HG02623 (cell line): ENCODE results near the gene ACMSD.
"Not testable (repeated sequence)": the region's sequence is repeated elsewhere in the genome, so short reads cannot be mapped to it uniquely, and the experiment has no call there.

Experiments
- ATAC-seq: cut with Tn5 transposase; IDR thresholded peaks from one replicate; pipeline ENCODE4 v1.9.1; 2021; ENCODE audit warnings: moderate library complexity; ENCODE audit not compliant: unreplicated experiment

Gene ACMSD

DNA sequence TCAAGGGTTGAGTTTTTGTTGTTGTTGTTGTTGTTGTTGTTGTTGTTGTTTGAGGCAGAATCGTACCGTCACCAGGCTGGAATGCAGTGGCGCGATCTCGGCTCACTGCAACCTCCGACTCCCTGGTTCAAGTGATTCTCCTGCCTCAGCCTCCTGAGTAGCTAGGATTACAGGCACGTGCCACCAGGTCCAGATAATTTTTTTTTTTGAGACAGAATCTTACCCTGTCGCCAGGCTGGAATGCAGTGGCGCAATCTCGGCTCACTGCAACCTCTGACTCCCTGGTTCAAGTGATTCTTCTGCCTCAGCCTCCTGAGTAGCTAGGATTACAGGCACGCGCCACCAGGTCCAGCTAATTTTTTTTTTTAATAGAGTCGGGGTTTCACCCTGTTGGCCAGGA is 65.3 kb downstream of the ACMSD start:
- ATAC-seq = not testable (repeated sequence)

GRCh38 chr2:134905168-134905567 is 66.8 kb downstream of the ACMSD start:
- no peak for ATAC-seq

DNA sequence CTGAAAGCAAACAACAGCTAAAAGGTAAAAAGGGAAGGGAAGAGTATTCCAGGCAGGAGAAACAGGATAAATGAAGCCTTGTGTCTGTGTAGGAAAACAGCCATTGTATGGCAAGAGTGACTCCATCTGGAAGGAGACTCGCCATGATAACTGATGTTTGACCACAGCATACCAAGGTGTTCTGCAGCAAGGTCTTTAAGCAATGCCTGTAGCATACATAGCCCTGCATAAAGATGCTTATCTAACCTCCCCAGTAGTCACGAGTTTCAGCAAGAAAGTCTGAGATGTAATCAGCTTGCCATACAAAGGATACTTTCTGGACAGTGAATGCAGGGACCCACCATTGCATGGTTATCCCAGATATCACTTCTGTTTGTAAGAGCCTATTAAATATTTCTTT is 68.3 kb downstream of the ACMSD start:
- no peak for ATAC-seq

GRCh38 chr2:134907441-134908116 is 69.2 kb downstream of the ACMSD start:
- not testable (repeated sequence) for ATAC-seq

DNA sequence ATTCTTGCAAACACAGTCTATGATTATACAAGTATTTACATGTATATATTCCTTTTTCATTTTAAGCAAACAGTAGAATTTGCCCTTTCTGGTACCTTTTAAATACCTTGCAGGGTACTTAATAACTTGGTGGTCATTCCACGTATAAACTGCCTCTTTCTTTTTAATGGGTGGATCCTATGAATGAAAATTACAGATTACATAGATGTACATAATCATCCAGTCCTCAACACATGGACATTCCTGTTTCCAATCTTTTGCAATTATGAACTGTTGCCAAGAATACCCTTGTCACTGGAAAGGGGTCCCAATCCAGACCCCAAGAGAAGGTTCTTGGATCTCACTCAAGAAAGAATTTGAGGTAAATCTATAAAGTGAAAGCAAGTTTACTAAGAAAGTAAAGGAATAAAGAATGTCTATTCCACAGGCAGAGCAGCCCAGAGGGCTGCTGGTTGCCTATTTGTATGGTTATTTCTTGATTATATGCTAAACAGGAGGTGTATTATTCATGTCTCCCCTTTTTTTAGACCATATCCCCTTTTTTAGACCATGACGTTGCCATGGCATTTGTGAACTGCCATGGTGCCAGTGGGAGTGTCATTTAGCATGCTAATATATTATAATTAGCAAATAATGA is 72.5 kb downstream of the ACMSD start:
- no peak for ATAC-seq

DNA sequence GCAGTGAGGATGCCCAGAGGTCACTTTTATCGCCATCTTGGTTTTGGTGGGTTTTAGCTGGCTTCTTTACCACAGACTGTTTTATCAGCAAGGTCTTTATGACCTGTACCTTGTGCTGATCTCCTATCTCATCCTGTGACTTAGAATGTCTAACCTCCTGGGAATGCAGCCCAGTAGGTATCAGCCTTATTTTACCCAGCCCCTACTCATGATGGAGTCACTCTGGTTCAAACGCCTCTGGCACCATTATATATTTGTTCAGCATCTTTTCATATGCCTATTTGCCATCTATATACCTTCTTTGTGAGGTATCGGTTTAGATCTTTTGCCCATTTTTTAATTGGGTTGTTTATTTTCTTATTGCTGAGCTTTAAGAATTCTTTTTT is 73.0 kb downstream of the ACMSD start:
- no peak for ATAC-seq

GRCh38 chr2:134912361-134912760 is 73.9 kb downstream of the ACMSD start:
- no peak for ATAC-seq

GRCh38 chr2:134917360-134917865 is 79.0 kb downstream of the ACMSD start:
- ATAC-seq = no peak

GRCh38 chr2:134917888-134918525 is 79.6 kb downstream of the ACMSD start:
- ATAC-seq = peak; percentile 75

GRCh38 chr2:134918526-134919340 is 80.3 kb downstream of the ACMSD start, which contains the start of gene CCNT2:
CCNT2 (plus strand) TSS chr2:134918822; CDS start chr2:134918855, 33 bp downstream.
- ATAC-seq = peak; percentile 86

GRCh38 chr2:134919341-134920210 is 81.2 kb downstream of the ACMSD start:
- ATAC-seq = no peak

GRCh38 chr2:134924912-134925311 is 86.5 kb downstream of the ACMSD start:
- ATAC-seq = no peak

DNA sequence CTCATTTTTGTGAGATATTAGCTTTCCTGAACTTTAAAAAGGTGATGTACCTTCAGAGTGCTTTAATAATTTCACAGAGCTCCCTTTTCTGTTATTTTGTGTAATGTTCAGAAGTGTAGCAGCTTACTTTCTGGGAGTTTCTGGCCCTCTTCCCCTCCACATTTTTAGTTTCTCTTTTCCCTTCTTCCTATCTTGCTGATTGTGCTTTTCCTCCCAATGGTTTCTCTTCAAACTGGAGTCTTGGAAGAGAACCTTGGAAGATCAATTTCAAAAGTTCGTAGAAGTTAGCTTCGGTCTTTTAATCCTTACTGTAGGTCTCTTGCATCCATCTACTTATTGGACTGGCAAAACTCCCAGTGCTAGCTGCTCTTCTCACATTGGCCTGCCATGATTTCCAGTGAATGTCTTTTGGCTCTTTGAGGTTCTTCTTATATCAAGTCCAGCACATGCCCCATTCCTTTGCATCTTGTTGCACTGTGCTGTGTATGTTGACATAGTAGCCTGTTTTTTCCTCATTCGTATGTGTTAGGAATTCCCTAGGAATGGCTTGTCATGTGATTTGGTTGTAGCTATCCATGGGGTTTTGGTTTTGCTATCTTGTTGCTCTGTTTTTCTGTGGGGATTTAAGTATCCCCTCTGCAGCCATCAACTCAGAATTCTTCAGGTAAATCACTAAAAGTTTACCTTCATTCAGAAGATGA is 88.0 kb downstream of the ACMSD start:
- ATAC-seq = no peak

DNA sequence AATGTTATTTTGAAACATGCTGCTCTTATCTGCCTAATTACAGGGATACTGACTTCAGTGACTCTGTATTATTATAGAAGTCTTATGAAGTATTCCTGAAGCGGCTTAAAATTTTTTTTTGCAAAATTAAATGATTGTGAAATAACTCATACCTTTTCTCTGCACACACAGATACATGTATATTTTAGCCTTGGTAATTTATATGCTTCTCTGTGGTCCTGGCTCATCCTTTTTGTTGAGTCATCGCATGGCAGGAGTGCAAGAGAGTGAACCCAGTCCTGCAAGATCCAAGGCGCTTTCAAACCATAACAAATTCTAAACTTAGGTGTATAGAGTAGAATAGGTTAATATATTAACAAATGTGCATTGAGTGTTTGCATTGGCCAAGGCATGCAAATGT is 88.8 kb downstream of the ACMSD start:
- ATAC-seq = no peak

DNA sequence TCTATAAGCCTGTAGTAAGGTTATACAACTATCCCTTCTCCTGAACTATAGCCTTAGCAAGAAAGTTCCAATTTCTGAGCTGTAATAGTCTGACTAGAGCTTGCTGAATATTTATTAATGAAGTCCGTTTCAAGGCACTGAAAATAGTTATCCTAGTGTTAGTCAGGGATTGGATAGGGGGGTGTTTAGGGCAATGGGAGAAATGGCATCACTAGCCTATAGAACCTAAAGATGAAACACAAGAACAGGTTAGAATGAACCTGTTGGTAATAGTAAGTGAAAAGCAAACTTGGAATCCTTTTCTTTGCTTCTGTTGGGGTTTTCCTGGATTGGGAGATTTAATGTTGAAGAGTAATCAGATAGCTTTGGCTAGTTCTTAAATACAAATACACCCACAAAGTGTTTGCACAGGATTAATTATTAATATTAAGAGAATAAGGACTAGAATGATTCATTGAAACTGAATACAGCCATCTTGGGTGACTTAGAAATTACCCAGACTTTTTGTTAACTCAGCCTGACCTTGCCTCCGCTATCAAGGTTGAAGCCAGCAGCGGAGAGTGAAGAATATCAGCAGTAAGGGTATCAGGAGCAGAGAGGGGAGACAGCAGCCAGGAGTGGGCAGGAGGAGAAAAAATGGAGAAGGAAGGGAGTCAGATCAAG is 94.6 kb downstream of the ACMSD start:
- ATAC-seq = no peak

- ATAC-seq = no peak
These were observed 95.3 kb downstream of the ACMSD start for GRCh38 chr2:134933732-134934131.

GRCh38 chr2:134934150-134934549 is 95.7 kb downstream of the ACMSD start:
- ATAC-seq = no peak

DNA sequence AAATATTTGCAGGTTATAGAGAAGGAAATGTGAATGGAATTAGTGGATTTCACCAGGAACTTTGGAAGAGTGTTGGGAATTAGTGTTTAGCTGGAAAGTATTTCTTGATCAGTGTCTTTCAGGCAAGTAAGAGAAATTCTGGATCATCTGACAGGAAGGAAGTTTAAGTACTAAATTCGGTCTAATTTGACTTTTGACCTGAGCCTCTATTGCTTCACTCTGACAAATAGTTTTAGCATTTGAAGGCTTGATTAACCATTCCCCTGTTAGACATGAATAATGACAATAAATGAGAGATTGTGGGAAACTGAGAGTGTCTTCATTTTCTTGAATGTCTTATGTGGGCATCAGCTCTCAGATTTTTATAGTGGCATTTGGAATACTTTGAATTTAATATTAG is 96.2 kb downstream of the ACMSD start:
- ATAC-seq = no peak

DNA sequence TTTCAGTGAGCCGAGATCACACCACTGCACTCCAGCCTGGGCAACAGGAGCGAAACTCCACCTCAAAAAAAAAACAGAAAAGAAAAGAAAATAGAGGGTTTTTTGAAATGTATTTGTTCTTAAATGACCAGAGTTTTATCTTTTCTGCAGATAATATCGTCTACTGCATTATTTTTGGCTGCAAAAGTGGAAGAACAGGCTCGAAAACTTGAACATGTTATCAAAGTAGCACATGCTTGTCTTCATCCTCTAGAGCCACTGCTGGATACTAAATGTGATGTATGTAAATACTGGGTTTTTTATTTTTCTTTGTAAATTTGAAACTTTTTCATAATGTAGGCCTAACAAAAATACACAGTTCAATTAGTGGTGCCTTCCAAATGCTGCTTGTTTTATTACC is 98.3 kb downstream of the ACMSD start:
- no peak for ATAC-seq
